ENCODE results near the gene RCBTB2. TPM values are rescaled to one million over a fixed set of nuclear protein-coding genes. Genes with fewer than 3 reads are reported as not detected.
"Not testable (repeated sequence)": the region's sequence is repeated elsewhere in the genome, so short reads cannot be mapped to it uniquely, and the experiment has no call there.

RCBTB2 gene
- 5.6 and 13.4 TPM in 2 replicates for total RNA-seq

GRCh38 chr13:48532506-48533499, at the start of gene RCBTB2:
RCBTB2 (minus strand) TSS chr13:48533080; CDS start chr13:48521939, 11,141 bp downstream.
- peak within 1 kb of the TSS; percentile 75 for H3K4me3 ChIP-seq (ENCODE audit: low read depth, low read length)
- H3K27me3 ChIP-seq (ENCODE audit: control insufficient read depth, insufficient read depth, low read length): no peaks in the 10 kb centered on the region
- no peak for TF ChIP-seq CTCF (IDR thresholded peaks at IDR 0.05; ENCODE audit: insufficient read depth, low read length, poor library complexity, severe bottlenecking)
- H3K36me3 ChIP-seq (ENCODE audit: control insufficient read depth, insufficient read depth, low read length): no peaks in the 10 kb centered on the region
- DNase-seq (ENCODE audit: low read depth): peak; percentile 81

- DNase-seq (ENCODE audit: low read depth): no peak
- H3K4me3 ChIP-seq (ENCODE audit: low read depth, low read length): no peak overlapping the region
- H3K27me3 ChIP-seq (ENCODE audit: control insufficient read depth, insufficient read depth, low read length): no peaks in the 10 kb centered on the region
- no peaks in the 10 kb centered on the region for H3K36me3 ChIP-seq (ENCODE audit: control insufficient read depth, insufficient read depth, low read length)
- no peak for TF ChIP-seq CTCF (IDR thresholded peaks at IDR 0.05; ENCODE audit: insufficient read depth, low read length, poor library complexity, severe bottlenecking)
These were observed 49.2 kb upstream of the RCBTB2 start for GRCh38 chr13:48582084-48582483.

- TF ChIP-seq CTCF (IDR thresholded peaks at IDR 0.05; ENCODE audit: insufficient read depth, low read length, poor library complexity, severe bottlenecking): no peak
- Histone ChIP-seq H3K27me3 (ENCODE audit: control insufficient read depth, insufficient read depth, low read length) (no peaks in the 10 kb centered on the region), H3K36me3 (ENCODE audit: control insufficient read depth, insufficient read depth, low read length) (no peaks in the 10 kb centered on the region), H3K4me3 (ENCODE audit: low read depth, low read length) (no peak overlapping the region)
- DNase-seq (ENCODE audit: low read depth): no peak
These were observed 48.0 kb upstream of the RCBTB2 start for GRCh38 chr13:48580896-48581295.

- Histone ChIP-seq H3K4me3 (ENCODE audit: low read depth, low read length) (no peak overlapping the region), H3K27me3 (ENCODE audit: control insufficient read depth, insufficient read depth, low read length) (no peaks in the 10 kb centered on the region), H3K36me3 (ENCODE audit: control insufficient read depth, insufficient read depth, low read length) (no peaks in the 10 kb centered on the region)
- DNase-seq (ENCODE audit: low read depth): no peak
- TF ChIP-seq CTCF (IDR thresholded peaks at IDR 0.05; ENCODE audit: insufficient read depth, low read length, poor library complexity, severe bottlenecking): peak; percentile 63
These were observed 47.4 kb upstream of the RCBTB2 start for GRCh38 chr13:48580185-48580803.

GRCh38 chr13:48579919-48580180, 47.0 kb upstream of the RCBTB2 start:
- H3K4me3 ChIP-seq (ENCODE audit: low read depth, low read length); DNase-seq (ENCODE audit: low read depth); H3K36me3 ChIP-seq (ENCODE audit: control insufficient read depth, insufficient read depth, low read length); H3K27me3 ChIP-seq (ENCODE audit: control insufficient read depth, insufficient read depth, low read length): not testable (repeated sequence)

GRCh38 chr13:48579165-48579918, 46.5 kb upstream of the RCBTB2 start:
- no peaks in the 10 kb centered on the region for H3K27me3 ChIP-seq (ENCODE audit: control insufficient read depth, insufficient read depth, low read length)
- H3K36me3 ChIP-seq (ENCODE audit: control insufficient read depth, insufficient read depth, low read length): no peaks in the 10 kb centered on the region
- no peak overlapping the region for H3K4me3 ChIP-seq (ENCODE audit: low read depth, low read length)
- no peak for DNase-seq (ENCODE audit: low read depth)
- no peak for TF ChIP-seq CTCF (IDR thresholded peaks at IDR 0.05; ENCODE audit: insufficient read depth, low read length, poor library complexity, severe bottlenecking)
